ENCODE results near the gene PTPMT1.

GRCh38 chr11:47583844-47584243 lies 18.4 kb downstream of the PTPMT1 start:
- no peak for TF ChIP-seq POLR2A (IDR thresholded peaks at IDR 0.05)
- TF ChIP-seq CTCF (IDR thresholded peaks at IDR 0.05): no peak

Measured in right lobe of liver (tissue), 4 donors.